PC-9 (cell line): ENCODE results near the gene MAP1A.

Experiments
- CTCF ChIP-seq: fragments of 200-600 bp; sonication (generic); conservative IDR thresholded peaks from 2 replicates; pipeline ENCODE4 v1.6.1; 2017; ENCODE audit warnings: mixed run types, antibody characterized with exemption, mild to moderate bottlenecking, moderate library complexity
- EZH2 ChIP-seq: fragments of 200-600 bp; sonication (generic); IDR thresholded peaks from 2 replicates; pipeline ENCODE4 v1.8.0; 2017; ENCODE audit warnings: antibody characterized with exemption, low read depth

GRCh38 chr15:43520138-43520537 is 2.7 kb downstream of the MAP1A start:
- TF ChIP-seq CTCF = no peak
- no peak for TF ChIP-seq EZH2
